GM10847 (cell line): ENCODE results near the gene CAD.

Experiments
- POLR2A ChIP-seq: IDR thresholded peaks from 2 replicates; pipeline ENCODE4 v1.6.1; 2011; ENCODE audit not compliant: insufficient read length; ENCODE audit errors: extremely low read depth

CAD gene

DNA sequence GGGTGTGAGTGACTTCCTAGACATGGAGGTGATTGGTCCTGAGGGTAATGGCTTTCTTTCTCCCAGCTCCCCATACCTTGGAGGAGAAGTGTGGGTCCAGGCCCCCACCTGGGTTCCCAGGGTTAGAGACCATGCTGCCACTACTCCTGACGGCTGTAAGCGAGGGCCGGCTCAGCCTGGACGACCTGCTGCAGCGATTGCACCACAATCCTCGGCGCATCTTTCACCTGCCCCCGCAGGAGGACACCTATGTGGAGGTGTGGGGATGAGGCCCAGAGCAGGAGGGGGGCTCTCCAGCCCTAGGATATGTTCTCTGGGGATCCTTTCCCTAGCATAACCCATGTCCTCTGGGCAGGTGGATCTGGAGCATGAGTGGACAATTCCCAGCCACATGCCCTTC is 21.8 kb downstream of the CAD start:
- TF ChIP-seq POLR2A, result no peak

DNA sequence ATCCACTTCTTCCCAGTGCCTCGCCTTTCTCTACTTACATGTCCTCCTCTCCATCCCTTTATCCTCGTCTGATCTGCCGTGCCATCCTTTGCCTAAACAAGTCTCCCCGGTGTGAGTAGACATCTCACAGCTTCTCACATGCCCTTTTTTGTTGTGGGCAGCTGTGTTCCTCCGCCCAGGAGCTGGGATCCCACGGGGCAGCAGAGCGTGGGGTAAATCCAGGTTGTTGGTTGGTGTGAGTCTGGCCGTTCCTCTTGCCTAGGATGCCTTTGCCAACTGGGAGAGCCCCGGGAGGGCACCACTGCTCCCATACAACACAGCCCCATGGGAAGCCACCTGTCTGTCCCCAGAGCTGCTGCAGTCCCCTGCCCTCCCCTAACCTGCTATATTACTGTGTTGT is 23.2 kb downstream of the CAD start:
- no peak for TF ChIP-seq POLR2A

DNA sequence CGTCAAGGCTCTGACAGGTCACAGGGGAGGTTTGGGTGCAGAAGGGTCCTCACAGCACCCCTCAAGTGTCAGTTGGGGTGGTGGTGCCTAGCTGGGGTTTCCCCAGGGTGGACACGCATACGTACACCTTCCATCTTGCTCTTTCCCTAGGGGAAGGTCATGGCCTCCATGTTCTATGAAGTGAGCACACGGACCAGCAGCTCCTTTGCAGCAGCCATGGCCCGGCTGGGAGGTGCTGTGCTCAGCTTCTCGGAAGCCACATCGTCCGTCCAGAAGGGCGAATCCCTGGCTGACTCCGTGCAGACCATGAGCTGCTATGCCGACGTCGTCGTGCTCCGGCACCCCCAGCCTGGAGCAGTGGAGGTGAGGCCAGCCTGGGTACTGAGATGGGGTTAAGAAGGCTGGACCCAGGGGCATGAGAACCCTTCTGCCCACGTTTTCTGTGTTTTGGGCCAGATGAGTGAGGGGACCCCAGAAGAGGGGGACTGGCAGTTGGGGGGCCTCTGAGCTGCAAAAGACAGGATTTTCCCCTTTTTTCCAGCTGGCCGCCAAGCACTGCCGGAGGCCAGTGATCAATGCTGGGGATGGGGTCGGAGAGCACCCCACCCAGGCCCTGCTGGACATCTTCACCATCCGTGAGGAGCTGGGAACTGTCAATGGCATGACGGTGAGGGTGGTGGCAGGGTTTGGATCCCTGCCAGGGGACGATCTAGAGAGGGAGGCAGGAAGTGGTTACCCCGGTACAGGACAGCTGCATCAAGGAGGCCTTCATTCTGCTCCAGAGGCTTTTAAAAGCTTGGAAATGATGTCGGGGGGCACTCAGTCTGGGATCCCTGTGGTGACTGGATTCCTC is 24.8 kb downstream of the CAD start:
- TF ChIP-seq POLR2A, result no peak

DNA sequence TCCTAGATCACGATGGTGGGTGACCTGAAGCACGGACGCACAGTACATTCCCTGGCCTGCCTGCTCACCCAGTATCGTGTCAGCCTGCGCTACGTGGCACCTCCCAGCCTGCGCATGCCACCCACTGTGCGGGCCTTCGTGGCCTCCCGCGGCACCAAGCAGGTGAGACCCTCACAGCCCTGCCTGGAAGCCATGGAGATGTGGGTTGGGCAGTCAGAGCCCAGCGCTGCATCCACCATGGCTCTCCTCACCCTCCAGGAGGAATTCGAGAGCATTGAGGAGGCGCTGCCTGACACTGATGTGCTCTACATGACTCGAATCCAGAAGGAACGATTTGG is 25.4 kb downstream of the CAD start:
- TF ChIP-seq POLR2A, result no peak

DNA sequence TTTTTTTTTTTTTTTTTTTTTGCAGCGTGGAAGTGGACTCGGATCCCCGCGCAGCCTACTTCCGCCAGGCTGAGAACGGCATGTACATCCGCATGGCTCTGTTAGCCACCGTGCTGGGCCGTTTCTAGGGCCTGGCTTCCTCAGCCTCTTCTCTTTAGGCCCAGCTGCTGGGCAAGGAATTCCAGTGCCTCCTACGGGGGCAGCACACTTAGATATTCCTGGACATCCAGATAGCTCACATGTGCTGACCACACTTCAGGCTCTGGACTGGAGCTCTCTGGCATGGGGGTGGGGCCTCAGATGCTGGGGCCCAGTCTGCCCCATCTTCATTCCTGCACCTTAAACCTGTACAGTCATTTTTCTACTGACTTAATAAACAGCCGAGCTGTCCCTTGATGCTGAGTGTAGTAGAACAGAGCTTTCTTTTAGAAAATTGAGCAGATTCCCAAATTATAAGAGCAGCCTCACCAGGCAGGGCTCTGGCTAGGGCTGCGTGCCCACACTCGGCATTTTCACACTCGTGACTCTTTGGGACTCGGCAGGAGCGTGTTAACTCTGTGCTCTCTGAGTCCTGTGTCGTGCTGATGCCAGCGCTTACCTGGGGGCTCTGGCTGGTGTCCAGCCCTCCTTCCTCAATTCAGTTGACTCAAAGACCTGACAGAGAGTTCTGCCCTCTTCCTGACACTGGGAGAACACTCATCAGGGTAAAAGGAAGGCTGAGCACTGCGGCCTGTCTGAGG is 26.4 kb downstream of the CAD start:
- no peak for TF ChIP-seq POLR2A

DNA sequence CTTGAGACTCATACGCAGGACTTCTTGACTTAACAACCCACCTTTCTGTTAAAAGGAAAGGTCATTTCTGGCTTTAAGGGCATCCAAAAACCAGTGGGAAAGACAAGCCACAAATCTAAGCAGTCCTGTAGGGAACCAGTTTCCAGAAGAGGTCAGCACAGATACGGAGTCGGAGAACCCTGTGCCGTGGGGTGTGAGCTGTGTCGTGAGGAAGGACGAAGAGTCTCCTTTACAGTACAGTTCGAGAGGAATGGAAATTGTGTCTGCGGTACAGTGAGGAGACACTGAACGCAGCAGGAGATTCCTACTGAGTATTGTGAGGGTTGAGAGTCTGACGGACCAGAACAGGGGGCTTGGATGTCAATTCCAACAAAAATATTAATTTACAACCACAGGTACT is 27.9 kb downstream of the CAD start:
- TF ChIP-seq POLR2A, result no peak

DNA sequence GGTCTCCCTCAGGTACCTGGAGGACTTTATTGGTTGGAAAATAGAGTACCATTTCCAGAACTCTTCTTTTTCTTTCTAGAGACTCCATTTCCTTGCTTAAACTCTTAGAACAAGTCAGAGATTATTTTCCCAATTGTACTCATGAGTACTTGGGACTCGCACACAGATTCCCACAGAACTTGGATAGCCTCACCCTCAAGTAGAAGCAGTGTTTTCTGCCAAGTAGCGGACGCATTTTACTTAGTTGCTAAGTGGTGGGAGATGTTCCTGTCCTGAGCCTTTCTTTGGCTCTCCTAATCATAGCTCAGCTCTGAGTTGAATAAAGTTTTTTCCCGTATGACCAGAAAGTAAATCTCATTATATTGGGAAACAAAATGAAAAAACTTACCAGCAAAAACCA is 28.5 kb downstream of the CAD start:
- TF ChIP-seq POLR2A, result no peak

DNA sequence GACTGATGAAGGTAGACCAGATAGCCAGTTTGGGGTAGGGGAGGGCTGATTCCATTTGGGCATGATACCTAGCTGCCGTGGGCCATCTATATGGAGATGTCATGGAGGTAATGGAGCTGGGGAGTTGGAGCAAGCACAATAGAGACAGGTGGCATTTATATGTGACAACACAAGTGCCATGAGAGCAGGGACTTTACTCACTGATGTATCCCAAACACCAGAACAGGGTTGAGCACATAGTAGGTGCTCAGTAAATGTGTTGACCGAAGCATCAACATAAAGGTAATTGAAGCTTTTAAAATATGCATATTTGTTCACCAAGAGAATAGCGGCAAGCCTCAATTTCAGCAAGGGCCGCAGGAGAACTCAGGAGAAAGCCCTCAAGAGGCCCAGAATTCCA is 30.7 kb downstream of the CAD start:
- TF ChIP-seq POLR2A, result no peak

DNA sequence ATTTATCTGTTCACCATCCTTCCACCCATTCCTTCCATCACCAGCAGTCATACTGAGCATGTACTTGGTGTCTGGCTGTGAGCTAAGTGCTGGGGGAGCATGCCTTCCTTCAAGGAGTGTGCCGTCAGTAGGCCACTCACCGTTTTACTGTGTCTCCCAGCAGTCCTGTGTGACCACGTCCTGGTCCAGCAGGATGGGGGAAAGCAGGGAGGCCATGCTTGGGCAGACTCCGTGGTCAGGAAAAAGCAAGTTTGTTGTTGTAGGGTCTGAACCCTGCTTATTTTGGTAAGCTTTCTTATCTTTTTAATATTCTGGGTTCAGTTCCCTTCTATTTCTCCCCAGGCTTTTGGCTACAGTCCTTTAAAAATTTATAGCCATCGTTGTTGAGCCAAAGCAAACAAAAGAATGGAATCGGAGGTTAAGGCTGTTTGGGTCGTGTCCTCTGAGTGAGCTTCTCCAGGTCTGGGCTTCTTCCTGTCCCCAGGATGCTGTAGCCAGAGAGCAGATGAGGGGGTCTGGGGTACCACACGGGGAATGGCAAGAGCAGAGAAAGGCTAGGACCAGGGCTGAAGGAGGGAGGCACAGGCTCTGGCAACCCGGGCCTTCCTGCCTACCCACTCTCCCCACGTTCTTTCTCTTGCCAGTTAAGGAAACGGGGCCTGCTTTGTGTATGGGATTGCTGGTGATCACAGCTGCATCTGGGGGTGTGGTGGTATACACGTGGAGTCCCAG is 32.2 kb downstream of the CAD start:
- no peak for TF ChIP-seq POLR2A

DNA sequence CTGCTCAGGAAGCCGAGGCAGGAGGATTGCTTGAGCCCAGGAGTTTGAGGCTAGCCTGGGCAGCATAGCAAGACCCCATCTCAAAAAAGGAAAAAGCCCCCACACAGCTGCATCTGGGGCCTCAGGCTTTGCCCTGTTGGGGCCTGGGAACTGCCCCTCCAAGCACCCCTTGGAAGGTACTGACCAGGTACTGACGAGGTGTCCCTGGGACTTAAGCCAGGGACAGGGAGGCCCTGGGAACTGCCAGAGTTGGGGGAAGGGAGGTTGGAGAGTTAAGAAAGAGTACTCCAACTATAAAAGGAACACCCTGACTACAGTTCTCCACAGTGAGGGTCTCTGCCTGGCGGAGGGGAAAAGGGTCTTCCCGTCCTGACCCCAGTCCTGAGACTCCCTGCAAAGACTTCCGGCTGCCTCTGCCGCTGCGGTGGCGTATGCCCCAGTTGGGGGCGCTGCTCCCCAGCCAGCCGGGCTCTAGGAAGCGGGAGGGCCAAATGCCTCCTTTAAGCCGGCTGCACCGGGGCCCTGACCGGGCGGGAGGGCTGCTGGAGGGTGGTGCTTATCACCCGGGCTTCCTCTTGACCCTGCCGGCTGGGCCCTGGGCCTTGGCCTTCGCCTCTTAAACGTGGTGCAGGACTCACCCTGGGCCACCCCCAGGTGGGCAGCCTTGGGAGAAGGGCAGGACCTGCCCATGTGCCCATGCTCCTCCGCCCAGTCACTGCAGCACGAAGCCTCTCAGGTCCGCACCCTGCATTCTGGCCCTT is 32.9 kb downstream of the CAD start:
- no peak for TF ChIP-seq POLR2A

DNA sequence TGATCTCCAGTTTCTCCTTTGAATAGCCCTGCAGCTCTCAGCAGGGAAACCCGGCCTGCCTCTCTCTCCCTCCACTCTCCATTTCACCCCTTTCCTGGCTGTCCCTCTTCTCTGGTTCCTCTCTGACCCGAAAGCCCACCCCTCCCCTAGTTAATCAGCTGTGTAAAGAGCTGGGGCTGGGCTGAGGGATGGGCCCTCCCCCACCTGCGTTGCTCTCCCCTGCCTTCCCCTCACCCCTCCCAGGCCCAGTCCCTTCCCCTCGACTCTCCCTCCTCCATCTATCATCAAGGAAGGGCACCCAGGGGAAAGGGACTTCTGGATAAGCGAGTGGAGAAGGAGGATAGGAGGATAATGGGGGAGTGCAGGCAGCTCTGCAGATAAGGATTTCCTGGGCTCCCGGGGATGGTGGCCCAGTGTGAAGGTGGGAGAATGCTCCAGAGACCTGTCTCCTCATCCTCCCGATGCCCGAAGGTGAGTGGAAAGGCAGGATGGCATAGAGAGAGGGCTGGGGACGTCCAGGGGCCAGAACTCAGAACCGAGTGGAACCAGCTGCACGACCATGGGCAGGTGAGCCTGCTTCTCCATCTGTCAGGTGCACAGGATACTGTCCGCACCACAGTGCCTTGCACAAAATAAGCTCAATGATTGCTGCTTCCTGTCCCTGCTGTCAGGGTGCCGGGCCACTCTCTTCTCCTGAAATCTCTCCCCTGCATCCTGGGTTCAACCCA is 33.6 kb downstream of the CAD start:
- TF ChIP-seq POLR2A, result no peak

DNA sequence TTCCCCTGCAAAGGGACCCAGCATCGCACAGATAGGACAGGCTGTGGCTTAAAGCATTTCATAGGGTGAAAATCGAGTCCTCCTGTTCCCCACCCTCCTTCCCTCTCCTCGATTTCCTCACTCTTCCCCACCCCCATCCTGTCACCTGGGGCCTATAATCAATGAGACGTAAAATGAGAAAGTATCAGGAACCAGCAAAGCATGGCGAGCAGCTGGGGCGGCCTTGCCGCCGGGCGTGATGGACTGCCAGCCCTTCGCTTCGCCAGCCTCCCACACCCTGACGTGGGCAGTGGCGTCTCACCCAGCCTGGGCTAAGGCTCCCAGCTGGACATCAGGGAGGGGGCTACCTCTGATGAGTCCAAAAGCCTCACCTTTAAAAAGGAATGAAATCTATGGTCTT is 34.6 kb downstream of the CAD start:
- TF ChIP-seq POLR2A, result no peak

DNA sequence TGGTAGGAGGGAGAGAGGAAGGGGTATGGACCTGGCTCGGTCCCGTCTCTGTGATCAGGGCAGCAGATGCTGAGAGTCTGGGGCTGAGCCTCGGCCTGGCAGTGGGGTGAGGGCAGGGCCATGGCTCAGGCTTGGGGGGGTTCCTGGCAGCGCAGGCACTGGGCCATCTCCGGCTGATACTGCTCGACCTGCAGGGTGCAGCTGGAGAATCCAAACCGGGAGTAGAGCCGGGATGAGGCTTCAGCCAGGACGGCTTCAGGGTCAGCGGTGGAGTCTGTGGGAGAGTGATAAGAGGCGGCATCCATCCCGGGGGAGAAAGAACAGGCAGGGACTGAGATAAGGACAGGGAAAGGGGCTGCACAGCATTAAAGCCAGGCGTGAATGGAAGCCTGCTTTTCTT is 38.0 kb downstream of the CAD start:
- no peak for TF ChIP-seq POLR2A

DNA sequence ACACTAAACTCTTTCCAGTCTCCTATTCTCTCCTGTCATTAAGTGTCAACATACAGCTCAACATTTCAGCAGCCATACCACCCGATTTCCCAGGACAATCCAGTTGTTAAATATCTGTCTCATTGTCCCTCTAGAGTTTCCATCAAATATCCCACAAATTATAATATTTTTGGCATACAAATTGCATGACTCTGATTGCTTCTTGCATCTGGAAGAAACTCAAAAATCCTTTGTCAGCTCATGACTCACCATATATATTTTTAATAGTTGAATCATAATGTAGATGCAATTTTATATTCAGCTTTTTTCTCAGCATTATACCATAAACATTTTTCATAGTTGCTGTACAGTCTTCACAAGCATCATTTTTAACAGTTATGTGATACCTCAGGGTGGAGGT is 38.5 kb downstream of the CAD start:
- TF ChIP-seq POLR2A, result no peak

DNA sequence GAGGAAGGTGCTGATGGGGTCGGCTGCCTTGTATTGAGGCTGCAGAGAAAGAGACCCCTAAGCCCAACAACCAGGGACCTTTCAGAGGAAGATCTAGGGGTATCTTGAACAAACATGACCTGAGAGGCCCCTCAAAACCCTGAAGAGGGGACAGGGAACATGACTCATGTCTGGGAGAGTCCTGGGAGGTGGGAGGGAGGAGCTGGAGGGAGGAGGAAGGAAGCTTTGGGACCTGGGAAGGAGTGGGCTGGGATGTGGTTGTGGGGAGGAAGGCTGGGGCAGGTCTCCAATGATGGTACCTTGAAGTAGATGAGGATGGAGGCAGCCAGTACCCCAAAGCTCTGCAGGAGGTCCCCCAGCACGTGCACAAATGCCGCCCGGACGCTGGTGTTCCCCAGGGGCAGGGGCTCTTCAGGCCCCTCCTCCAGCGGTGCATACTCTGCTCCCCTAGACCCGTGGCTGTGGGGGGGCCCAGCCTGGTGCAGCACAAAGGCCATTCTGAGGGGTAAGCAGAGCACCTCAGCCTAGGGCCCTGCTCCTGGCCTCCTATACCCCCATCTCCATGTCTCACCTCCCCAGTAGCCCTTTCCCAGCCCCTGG is 39.8 kb downstream of the CAD start:
- TF ChIP-seq POLR2A, result no peak

DNA sequence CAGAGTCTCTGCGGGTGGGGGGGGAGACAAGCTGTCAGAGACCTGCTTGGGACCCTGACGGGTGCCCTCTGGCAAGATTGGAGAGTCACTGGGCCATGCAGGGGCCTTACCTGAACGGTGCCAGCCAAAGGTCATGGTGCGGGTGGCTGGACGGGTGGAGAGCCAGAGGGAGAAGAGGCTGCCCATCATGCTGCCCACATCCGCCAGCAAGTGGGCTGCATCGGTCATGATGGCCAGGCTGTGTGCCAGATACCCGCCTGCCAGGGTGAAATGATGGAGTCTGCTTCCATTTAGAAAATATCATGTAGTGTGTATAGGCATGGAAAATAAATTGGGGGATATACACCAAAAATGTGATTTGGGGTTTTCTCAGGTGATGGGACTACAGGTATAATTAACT is 40.9 kb downstream of the CAD start:
- TF ChIP-seq POLR2A, result no peak
